SHP77 treated with DMSO at 0.1 percent for 48 hours (cell line): ENCODE measurements around the gene MR1.
"Not testable (repeated sequence)": the region's sequence is repeated elsewhere in the genome, so short reads cannot be mapped to it uniquely, and the experiment has no call there.

Experiments used
- DNase-seq: peaks from one replicate; lab custom pipeline; 2025; lab: John Stamatoyannopoulos, UW

Gene MR1

GRCh38 chr1:181032535-181032934, 1.2 kb upstream of the MR1 start:
- DNase-seq, result no peak

GRCh38 chr1:181033128-181033798, 520 bp upstream of the MR1 start:
- no peak for DNase-seq

GRCh38 chr1:181035210-181035609, 1.4 kb downstream of the MR1 start:
- DNase-seq, result not testable (repeated sequence)

- no peak for DNase-seq
These were observed 2.5 kb downstream of the MR1 start for GRCh38 chr1:181036107-181036836.

- no peak for DNase-seq
These were observed 3.6 kb downstream of the MR1 start for GRCh38 chr1:181037386-181037785.

- peak; percentile 78 for DNase-seq
These were observed 4.7 kb downstream of the MR1 start for GRCh38 chr1:181038399-181038873.

GRCh38 chr1:181040284-181040865, 6.6 kb downstream of the MR1 start:
- no peak for DNase-seq

GRCh38 chr1:181043025-181043888, 9.5 kb downstream of the MR1 start:
- DNase-seq, result no peak

- no peak for DNase-seq
These were observed 10.7 kb downstream of the MR1 start for GRCh38 chr1:181044449-181044966.

GRCh38 chr1:181045946-181046345, 12.2 kb downstream of the MR1 start:
- DNase-seq, result not testable (repeated sequence)

GRCh38 chr1:181049378-181049777, 15.6 kb downstream of the MR1 start:
- no peak for DNase-seq

GRCh38 chr1:181050922-181051321, 17.1 kb downstream of the MR1 start:
- DNase-seq, result no peak

GRCh38 chr1:181056560-181056959, 22.8 kb downstream of the MR1 start:
- no peak for DNase-seq

GRCh38 chr1:181057079-181057478, 23.3 kb downstream of the MR1 start:
- no peak for DNase-seq

GRCh38 chr1:181059435-181059834, 25.7 kb downstream of the MR1 start:
- no peak for DNase-seq

- DNase-seq, result no peak
These were observed 26.3 kb downstream of the MR1 start for GRCh38 chr1:181060066-181060465.

GRCh38 chr1:181060947-181061346, 27.2 kb downstream of the MR1 start:
- not testable (repeated sequence) for DNase-seq

GRCh38 chr1:181061487-181061886, 27.7 kb downstream of the MR1 start:
- DNase-seq, result no peak

GRCh38 chr1:181061891-181062835, 28.4 kb downstream of the MR1 start:
- no peak for DNase-seq

GRCh38 chr1:181062836-181063428, 29.1 kb downstream of the MR1 start:
- DNase-seq, result no peak
